HCT116 (cell line): ENCODE data around the gene TMEM117. TPM values are rescaled to one million over a fixed set of nuclear protein-coding genes. Genes with fewer than 3 reads are reported as not detected.

Source experiments
- ATAC-seq: fragments of 200-7000 bp; cut with Tn5 transposase; 2 replicates; pipeline ENCODE4 v1.9.1; 2020; ENCODE audit warnings: mild to moderate bottlenecking, moderate library complexity
- BruUV-seq: library from RNA; stranded (reverse); fragments of 400-500 nt; replicated peaks from 2 replicates; lab custom pipeline; 2021; lab: Mats Ljungman, UMichigan
- CTCF ChIA-PET: fragments of 300-600 bp; sonication (Branson Sonifier 250); formaldehyde crosslinking; loops from one replicate; lab custom pipeline; 2021; ENCODE audit warnings: antibody characterized with exemption; lab: Charles Lee
- POLR2A ChIA-PET: fragments of 300-600, 350-600 bp; sonication (Branson Sonifier 250); formaldehyde crosslinking; loops from one replicate; lab custom pipeline; 2021; ENCODE audit warnings: antibody characterized with exemption; lab: Charles Lee
- RAD21 ChIA-PET, 2 experiments: fragments of 300-600 bp; sonication (Branson Sonifier 250); formaldehyde crosslinking; loops; one replicate each; lab custom pipeline; 2023; ENCODE audit warnings: low total read pairs in 2 of 2; ENCODE audit not compliant: uncharacterized antibody in 2 of 2, unreplicated experiment in 2 of 2, low non-redundant PET in 1 of 2; lab: Charles Lee
- DNase-seq: peaks from one replicate; pipeline ENCODE4 v3.0.0-alpha.2; 2010; ENCODE audit warnings: low read depth, low spot score
- H2AFZ ChIP-seq: fragments of 200-600 bp; shearing (Covaris generic), sonication (generic); 2 replicates; pipeline ENCODE4 v1.6.1; 2017; ENCODE audit warnings: low read depth, mixed run types, mixed read lengths, antibody characterized with exemption, low read length; ENCODE audit not compliant: poor library complexity, severe bottlenecking
- H3K27ac ChIP-seq: 2 replicates; pipeline ENCODE4 v1.5.1; 2012; ENCODE audit warnings: low read depth, low read length
- H3K27me3 ChIP-seq: fragments of 200-600 bp; sonication (generic); 2 replicates; pipeline ENCODE4 v1.6.1; 2016; ENCODE audit warnings: mixed run types, low read length, mixed read lengths; ENCODE audit not compliant: insufficient read depth
- H3K36me3 ChIP-seq, 2 experiments: fragments of 200-500 bp in 1 of 2; fragments of 200-600 bp in 1 of 2; sonication (Bioruptor generic) in 1 of 2; sonication (generic) in 1 of 2; 2 replicates each; pipeline versions ENCODE4 v1.5.1 to v1.6.1; 2014 to 2016; ENCODE audit warnings: low read length in 2 of 2, inconsistent platforms in 1 of 2, mixed read lengths in 1 of 2, mixed run types in 1 of 2; ENCODE audit not compliant: insufficient read depth in 2 of 2, control insufficient read depth in 1 of 2
- H3K4me1 ChIP-seq, 2 experiments: fragments of 200-600 bp in 1 of 2; sonication (generic) in 1 of 2; 2 replicates each; pipeline versions ENCODE4 v1.5.1 to v1.6.1; 2012 to 2017; ENCODE audit warnings: low read length in 2 of 2, inconsistent platforms in 1 of 2, mild to moderate bottlenecking in 1 of 2, mixed read lengths in 1 of 2, mixed run types in 1 of 2, moderate library complexity in 1 of 2; ENCODE audit not compliant: insufficient read depth in 2 of 2, control insufficient read depth in 1 of 2
- H3K4me2 ChIP-seq: fragments of 200-600 bp; sonication (generic); 2 replicates; pipeline ENCODE4 v1.6.1; 2017; ENCODE audit warnings: mixed run types, low read length, mixed read lengths
- H3K4me3 ChIP-seq, 2 experiments: fragments of 200-600 bp in 1 of 2; sonication (generic) in 1 of 2; replicated peaks in 1 of 2; 2 replicates each; pipeline ENCODE4 v1.5.1; 2011 to 2016; ENCODE audit warnings: low read length in 2 of 2, control low read depth in 1 of 2, low read depth in 1 of 2, mild to moderate bottlenecking in 1 of 2, mixed read lengths in 1 of 2, mixed run types in 1 of 2
- H3K79me2 ChIP-seq: fragments of 200-600 bp; sonication (generic); 2 replicates; pipeline ENCODE4 v1.6.1; 2017; ENCODE audit warnings: mild to moderate bottlenecking, mixed run types, low read length, moderate library complexity, mixed read lengths; ENCODE audit not compliant: insufficient read depth
- H3K9ac ChIP-seq: fragments of 200-600 bp; sonication (generic); 2 replicates; pipeline ENCODE4 v1.6.1; 2016; ENCODE audit warnings: low read length, mixed read lengths
- H3K9me2 ChIP-seq: fragments of 200-600 bp; sonication (generic), shearing (Covaris generic); 2 replicates; pipeline ENCODE4 v1.6.1; 2017; ENCODE audit warnings: mixed run types, mild to moderate bottlenecking, moderate library complexity; ENCODE audit not compliant: insufficient read depth
- H3K9me3 ChIP-seq, 2 experiments: fragments of 200-500 bp in 1 of 2; fragments of 200-600 bp in 1 of 2; sonication (Bioruptor generic) in 1 of 2; sonication (generic) in 1 of 2; 2 replicates each; pipeline ENCODE4 v1.6.1; 2014 to 2017; ENCODE audit warnings: low read length in 2 of 2, mixed read lengths in 2 of 2, inconsistent platforms in 1 of 2, low read depth in 1 of 2, mild to moderate bottlenecking in 1 of 2, mixed run types in 1 of 2, moderate library complexity in 1 of 2; ENCODE audit not compliant: control insufficient read depth in 1 of 2, insufficient read depth in 1 of 2
- H4K20me1 ChIP-seq: fragments of 200-600 bp; sonication (generic), shearing (Covaris generic); 2 replicates; pipeline ENCODE4 v1.6.1; 2017; ENCODE audit warnings: mixed run types, mild to moderate bottlenecking, moderate library complexity; ENCODE audit not compliant: insufficient read depth
- ATF3 ChIP-seq: IDR thresholded peaks from 2 replicates; pipeline ENCODE4 v1.6.1; 2012
- CBX3 ChIP-seq: IDR thresholded peaks from 2 replicates; pipeline ENCODE4 v1.6.1; 2012; ENCODE audit warnings: low read depth
- CEBPB ChIP-seq: IDR thresholded peaks from 2 replicates; pipeline ENCODE4 v1.6.1; 2012; ENCODE audit warnings: low read depth
- CTCF ChIP-seq, 3 experiments: fragments of 200-600 bp in 1 of 3; sonication (generic) in 1 of 3; IDR thresholded peaks in 2 of 3; conservative IDR thresholded peaks in 1 of 3; 2 replicates each; pipeline ENCODE4 v1.5.1; 2012 to 2017; ENCODE audit warnings: low read depth in 2 of 3, low read length in 2 of 3, antibody characterized with exemption in 1 of 3, borderline replicate concordance in 1 of 3, control low read depth in 1 of 3, mild to moderate bottlenecking in 1 of 3, mixed read lengths in 1 of 3, mixed run types in 1 of 3, moderate library complexity in 1 of 3; ENCODE audit not compliant: insufficient read depth in 1 of 3
- EGR1 ChIP-seq: IDR thresholded peaks from 2 replicates; pipeline ENCODE4 v1.6.1; 2012; ENCODE audit warnings: low read depth
- ELF1 ChIP-seq: IDR thresholded peaks from 2 replicates; pipeline ENCODE4 v1.6.1; 2012; ENCODE audit warnings: low read depth, borderline replicate concordance
- EZH2 ChIP-seq: fragments of 200-600 bp; sonication (generic); IDR thresholded peaks from 2 replicates; pipeline ENCODE4 v1.6.1; 2017; ENCODE audit warnings: antibody characterized with exemption, mixed run types
- EZH2phosphoT487 ChIP-seq: fragments of 200-600 bp; IDR thresholded peaks from 2 replicates; pipeline ENCODE4 v1.6.1; 2018; ENCODE audit warnings: antibody characterized with exemption, borderline replicate concordance
- MAX ChIP-seq: IDR thresholded peaks from 2 replicates; pipeline ENCODE4 v1.6.1; 2012
- POLR2A ChIP-seq: IDR thresholded peaks from 2 replicates; pipeline ENCODE4 v1.7.0; 2011; ENCODE audit warnings: borderline replicate concordance; ENCODE audit not compliant: insufficient read depth, insufficient read length; ENCODE audit errors: extremely low read depth
- POLR2AphosphoS5 ChIP-seq: IDR thresholded peaks from 2 replicates; pipeline ENCODE4 v1.6.1; 2011; ENCODE audit warnings: mild to moderate bottlenecking, low read depth, low read length, moderate library complexity
- SIN3A ChIP-seq: IDR thresholded peaks from 2 replicates; pipeline ENCODE4 v1.6.1; 2012; ENCODE audit warnings: low read depth
- SRF ChIP-seq: IDR thresholded peaks from 2 replicates; pipeline ENCODE4 v1.6.1; 2012; ENCODE audit warnings: low read depth
- TCF7L2 ChIP-seq: IDR thresholded peaks from 2 replicates; pipeline ENCODE4 v1.7.0; 2011; ENCODE audit warnings: borderline replicate concordance, inconsistent platforms; ENCODE audit not compliant: insufficient read depth, insufficient read length; ENCODE audit errors: extremely low read depth
- YY1 ChIP-seq: IDR thresholded peaks from 2 replicates; pipeline ENCODE4 v1.6.1; 2011; ENCODE audit warnings: low read length, low read depth, moderate library complexity, mild to moderate bottlenecking; ENCODE audit not compliant: insufficient replicate concordance; ENCODE audit errors: extremely low read depth
- ZBTB33 ChIP-seq: IDR thresholded peaks from 2 replicates; pipeline ENCODE4 v1.6.1; 2011; ENCODE audit warnings: mild to moderate bottlenecking, low read length, moderate library complexity; ENCODE audit not compliant: insufficient replicate concordance; ENCODE audit errors: extremely low read depth
- ZFX ChIP-seq: fragments of 450-650 bp; IDR thresholded peaks from 2 replicates; pipeline ENCODE4 v1.6.1; 2017
- ZNF274 ChIP-seq: fragments of 200-500 bp; sonication (Bioruptor generic); IDR thresholded peaks from 2 replicates; pipeline ENCODE4 v1.6.1; 2014; ENCODE audit warnings: mild to moderate bottlenecking, low read depth, low read length, inconsistent platforms
- intact Hi-C: fragments of 100-400 bp; cut with micrococcal nuclease; formaldehyde crosslinking; loops from 2 replicates; pipeline ENCODE4 v1.10.0; 2022
- total RNA-seq: library from RNA; stranded (reverse); gene quantifications from one replicate; pipeline ENCODE4 v1.2.1, GENCODE V29; 2021; ENCODE audit not compliant: unreplicated experiment

Gene TMEM117
- total RNA-seq, 1 experiment from 2014 or later = 3.6 TPM

GRCh38 chr12:44299524-44299923 lies 463.6 kb downstream of the TMEM117 start (continued):
- TF ChIP-seq ZBTB33 (no peak), EGR1 (no peak)

- intact Hi-C loops = no loop called here
- Histone ChIP-seq H3K27ac (no peak overlapping the region), H3K9me3 (no peaks in the 10 kb centered on the region), H3K9me2 (no peaks in the 10 kb centered on the region), H4K20me1 (no peaks in the 10 kb centered on the region), H3K4me3 (no peak overlapping the region), H3K79me2 (no peaks in the 10 kb centered on the region)
- RAD21 ChIA-PET = no interaction called here
- BruUV-seq = no TSS peak
- TF ChIP-seq SRF (no peak), CTCF (IDR thresholded peaks at IDR 0.05 in 2 of 3, conservative IDR thresholded peaks at IDR 0.05 in 1 of 3; ENCODE audit: borderline replicate concordance in 1 of 3, insufficient read depth in 1 of 3, low read depth in 2 of 3, low read length in 2 of 3) (no peak), CBX3 (no peak), EZH2 (no peak), ZNF274 (no peak), SIN3A (no peak), ELF1 (no peak), ZFX (no peak), POLR2AphosphoS5 (no peak), TCF7L2 (no peak), EGR1 (no peak), YY1 (no peak), ZBTB33 (no peak), CEBPB (no peak), POLR2A (no peak), EZH2phosphoT487 (no peak), MAX (no peak), ATF3 (no peak)
- TF ChIP-seq, all 23 proteins: peak for 0
- ChIA-PET POLR2A (no interaction called here), CTCF (no interaction called here)
- no peak for DNase-seq
- Histone ChIP-seq H3K36me3 (no peaks in the 10 kb centered on the region), H2AFZ (no peak overlapping the region), H3K9ac (no peak overlapping the region), H3K4me1 (no peaks in the 10 kb centered on the region), H3K4me2 (no peak overlapping the region), H3K27me3 (no peaks in the 10 kb centered on the region)
- no peak for ATAC-seq
Measured at GRCh38 chr12:44307506-44308168, 471.8 kb downstream of the TMEM117 start.
